Fibroblast of skin of abdomen (primary cell): ENCODE data around the gene TMA7.
A peak's percentile ranks its signal among the peaks of the same experiment; 100 is the strongest.
"Not testable (repeated sequence)": the region's sequence is repeated elsewhere in the genome, so short reads cannot be mapped to it uniquely, and the experiment has no call there.

Experiments
- DNase-seq: peaks from one replicate; pipeline ENCODE4 v3.0.0-alpha.2; 2013

TMA7 gene

DNA sequence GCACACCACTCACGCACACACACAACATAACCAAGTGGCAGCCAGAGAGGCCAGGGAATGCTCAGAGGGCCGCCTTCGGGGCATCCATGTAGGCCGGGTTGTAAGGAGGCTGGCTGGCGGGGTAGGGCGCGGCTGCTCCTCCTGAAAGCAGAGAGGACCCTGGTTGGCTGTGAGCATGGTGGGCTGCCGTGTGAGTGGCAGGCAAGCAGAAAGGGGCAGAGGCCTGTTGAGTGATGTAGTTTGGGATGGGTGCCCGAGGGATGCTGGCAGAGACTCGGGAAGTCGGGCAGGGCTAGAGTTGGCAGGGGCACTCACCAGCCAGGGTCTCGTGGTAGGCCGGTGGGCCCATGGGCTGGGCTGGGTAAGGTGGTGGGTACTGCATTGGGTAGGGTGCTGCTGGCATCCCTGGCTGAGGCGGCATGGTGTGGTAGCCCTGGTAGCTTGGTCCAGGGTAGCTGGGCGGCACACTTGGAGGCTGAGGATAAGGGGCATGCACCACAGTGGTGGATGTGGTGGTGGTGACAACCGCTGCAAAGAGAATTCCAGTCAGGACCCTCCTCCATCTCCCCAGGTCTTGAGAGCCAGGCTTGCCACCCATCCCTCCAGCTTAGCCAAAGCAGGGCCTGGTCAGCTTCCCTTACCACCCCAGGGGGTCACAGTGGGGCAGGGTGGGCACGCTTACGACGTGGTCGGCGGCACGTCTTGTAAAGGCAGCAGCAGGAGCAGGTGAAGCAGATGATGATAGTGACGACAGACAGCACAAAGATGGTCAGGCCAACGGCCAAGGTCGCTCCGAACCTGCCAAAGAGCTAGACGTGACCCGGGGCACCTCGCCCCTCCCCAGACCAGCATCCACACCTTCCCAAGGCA is 29.2 kb downstream of the TMA7 start:
- DNase-seq: no peak

DNA sequence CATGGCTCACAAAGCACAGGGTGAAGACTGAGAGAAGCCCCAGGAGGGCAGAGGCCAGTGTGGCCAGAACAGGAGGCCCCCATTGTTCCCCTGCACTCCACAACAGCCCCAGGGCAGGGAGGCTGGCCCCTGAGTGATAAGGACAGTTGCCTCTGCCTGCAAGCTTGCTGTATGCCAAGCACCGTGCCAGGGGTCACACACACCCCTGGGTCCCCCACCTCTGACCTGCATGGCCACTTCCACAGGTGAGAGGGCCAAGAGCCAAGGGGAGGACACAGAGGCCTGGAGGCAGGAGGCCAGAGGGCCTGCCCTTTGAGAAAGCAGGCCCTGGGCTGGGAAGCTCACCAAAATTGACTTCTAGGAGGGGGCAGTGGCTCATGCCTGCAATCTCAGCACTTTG is 30.2 kb downstream of the TMA7 start:
- no peak for DNase-seq

DNA sequence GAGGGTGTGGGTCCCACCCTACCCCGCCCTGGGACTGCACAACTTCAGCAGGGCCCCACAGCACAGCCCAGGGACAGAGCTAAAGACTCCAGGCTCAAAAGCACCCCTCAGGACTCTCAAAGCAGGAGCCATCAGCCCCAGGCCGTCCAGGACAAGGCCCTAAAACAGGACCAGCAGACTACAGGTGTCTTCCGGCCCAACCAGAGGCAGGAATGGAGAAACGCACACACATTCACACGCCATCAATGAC is 32.5 kb downstream of the TMA7 start:
- DNase-seq: no peak

DNA sequence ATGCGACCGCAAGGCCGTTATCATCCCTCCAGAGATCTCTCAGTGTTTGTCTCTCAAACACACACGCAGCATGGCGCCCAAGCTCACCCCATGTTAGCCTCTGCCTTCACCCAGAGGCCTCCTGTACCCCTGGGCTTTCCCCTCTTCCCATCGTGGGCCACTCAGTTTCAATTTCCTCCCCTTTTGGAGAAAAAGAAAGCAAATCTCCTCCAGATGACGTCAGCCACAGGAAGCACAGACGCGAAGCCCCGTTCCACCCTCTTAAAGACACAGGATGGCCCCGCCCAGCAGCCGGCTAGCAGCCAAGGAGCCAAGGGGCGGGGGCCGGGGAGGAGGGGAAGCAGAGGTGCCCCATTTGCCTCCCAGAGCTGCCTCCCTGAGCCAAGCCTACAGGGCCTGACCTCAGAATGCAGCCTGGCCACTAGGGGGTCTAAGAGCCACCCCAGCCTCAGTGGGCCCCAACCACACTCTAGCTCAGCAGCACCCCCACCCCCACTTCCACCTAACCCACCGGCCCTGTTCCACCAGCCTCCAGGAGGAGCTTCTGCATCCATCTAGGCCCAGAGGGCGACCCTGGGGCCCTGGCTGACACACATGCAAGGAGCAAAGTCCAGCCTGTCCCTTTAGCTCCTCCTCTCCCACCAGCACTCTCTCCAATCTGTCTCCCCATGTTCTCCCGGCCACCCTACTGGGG is 33.0 kb downstream of the TMA7 start:
- peak; percentile 91 for DNase-seq

DNA sequence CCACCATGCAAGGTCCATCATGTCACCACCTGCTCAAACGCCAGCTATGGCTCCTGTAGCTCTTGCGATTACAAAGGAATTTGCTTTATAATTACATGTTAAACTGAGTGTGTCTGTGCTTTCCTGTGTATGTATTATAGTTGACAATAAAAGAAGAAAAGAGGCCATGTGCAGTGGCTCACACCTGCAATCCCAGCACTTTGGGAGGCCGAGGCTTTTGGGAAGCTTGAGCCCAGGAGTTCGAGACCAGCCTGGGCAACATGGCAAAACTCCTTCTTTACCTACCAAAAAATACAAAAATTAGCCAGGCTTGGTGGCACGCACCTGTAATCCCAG is 33.5 kb downstream of the TMA7 start:
- DNase-seq: no peak

DNA sequence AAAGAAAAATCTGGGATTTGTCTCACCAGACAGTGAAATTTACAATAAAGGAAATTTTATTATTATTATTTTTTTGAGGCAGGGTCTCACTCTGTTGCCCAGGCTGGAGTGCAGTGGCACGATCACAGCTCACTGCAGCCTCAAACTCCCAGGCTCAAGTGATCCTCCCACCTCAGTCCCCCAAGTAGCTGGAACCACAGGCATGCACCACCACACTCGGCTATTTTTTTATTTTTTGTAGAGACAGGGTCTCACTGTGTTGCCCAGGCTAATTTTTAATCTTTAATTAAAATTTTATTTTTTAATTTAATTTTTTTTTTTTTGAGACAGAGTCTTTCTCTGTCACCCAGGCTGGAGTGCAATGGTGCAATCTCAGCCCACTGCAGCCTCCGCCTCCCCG is 34.0 kb downstream of the TMA7 start:
- not testable (repeated sequence) for DNase-seq

DNA sequence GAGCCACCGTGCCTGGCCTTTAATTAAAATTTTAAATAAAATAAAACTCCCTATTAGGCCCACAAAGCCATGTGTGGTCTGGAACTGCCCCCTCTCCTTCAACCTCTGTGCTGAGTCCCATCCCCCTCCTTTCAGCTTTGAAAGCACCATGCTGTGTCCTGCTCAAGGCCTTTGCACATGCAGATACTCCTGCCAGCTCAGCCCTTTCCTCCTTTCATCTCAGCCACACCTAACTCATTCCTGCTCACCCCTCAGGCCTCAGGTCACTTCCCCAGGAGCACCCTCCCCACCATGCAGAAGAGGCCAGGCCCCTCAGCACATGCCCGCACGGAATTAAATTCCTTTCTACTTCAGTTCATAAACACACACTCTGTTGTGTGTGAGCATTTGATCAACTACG is 34.6 kb downstream of the TMA7 start:
- DNase-seq: no peak

DNA sequence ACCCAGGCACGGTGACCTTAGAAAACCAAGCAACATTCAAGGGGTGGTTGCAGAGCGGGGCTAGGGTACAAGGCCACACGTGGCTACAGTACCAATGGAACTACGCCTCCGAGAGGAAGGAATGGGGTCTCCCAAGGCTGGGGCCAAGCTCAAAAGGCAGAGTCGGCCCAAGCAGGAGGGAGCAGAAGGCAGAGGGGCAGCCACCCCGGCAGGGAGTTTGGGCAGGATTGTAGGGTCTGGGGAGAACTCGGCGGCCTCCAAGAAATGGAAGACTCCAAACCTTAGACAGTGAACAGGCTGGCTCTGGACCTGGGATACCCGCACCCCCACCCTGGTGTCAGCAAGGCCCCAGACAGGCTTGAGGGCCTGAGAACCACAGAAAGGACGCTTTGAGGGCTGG is 35.1 kb downstream of the TMA7 start:
- no peak for DNase-seq

DNA sequence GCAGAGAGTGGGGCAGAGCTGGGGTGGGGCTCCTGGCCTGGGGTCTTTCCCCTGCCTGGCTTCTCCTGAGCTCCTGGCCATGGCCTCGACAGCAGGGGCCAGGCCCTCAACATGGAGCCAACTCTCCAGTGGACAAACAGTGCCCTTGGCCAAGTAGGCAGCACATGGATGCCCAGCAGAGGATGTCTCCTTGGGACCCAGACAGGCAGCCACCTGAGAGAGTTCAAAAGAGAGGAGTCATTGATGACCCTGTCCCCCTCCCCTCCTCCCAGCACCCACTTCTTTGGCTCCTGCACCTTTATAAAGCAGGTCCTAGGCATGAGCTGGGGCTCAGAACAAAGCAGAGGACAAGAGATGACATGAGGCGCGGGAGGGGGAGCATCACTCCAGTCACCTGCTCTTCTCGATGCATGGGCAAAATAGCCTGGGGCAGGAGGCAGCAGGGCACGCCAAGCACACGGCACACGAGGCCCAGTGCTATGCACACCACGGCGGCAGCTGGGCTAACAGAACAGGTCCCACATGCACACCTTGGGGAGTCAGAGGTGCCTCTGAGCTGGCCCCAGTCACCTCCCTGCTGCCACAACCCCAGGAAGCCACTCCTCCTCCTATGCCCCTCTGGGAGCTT is 36.5 kb downstream of the TMA7 start:
- DNase-seq: no peak

DNA sequence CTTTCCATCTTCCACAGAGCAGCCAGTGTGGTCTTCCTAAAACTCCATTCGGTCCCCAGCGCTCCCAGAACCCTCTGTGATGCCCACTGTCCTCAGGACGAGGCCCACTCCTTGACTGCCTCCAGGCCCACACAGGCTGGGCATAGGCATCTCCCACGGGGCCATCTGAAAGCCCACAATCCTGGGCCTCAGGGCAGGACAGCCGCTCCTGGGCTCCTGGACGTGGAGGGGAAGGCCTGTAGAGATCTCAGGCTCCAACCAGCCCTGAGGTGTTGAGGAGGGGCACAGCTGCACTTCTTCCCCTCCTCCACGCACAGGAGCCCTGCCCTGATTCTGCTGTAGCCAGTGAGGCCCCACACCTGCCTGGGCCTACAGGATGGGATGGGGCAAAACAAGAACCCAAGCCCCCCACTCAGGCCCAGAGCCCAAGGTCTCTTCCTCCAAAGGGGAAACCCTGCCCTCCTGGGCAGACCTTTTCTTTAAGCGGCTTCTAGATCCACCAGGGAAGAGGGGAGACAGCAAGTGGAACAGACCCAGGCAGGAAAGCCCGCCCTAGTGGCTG is 38.0 kb downstream of the TMA7 start:
- no peak for DNase-seq

DNA sequence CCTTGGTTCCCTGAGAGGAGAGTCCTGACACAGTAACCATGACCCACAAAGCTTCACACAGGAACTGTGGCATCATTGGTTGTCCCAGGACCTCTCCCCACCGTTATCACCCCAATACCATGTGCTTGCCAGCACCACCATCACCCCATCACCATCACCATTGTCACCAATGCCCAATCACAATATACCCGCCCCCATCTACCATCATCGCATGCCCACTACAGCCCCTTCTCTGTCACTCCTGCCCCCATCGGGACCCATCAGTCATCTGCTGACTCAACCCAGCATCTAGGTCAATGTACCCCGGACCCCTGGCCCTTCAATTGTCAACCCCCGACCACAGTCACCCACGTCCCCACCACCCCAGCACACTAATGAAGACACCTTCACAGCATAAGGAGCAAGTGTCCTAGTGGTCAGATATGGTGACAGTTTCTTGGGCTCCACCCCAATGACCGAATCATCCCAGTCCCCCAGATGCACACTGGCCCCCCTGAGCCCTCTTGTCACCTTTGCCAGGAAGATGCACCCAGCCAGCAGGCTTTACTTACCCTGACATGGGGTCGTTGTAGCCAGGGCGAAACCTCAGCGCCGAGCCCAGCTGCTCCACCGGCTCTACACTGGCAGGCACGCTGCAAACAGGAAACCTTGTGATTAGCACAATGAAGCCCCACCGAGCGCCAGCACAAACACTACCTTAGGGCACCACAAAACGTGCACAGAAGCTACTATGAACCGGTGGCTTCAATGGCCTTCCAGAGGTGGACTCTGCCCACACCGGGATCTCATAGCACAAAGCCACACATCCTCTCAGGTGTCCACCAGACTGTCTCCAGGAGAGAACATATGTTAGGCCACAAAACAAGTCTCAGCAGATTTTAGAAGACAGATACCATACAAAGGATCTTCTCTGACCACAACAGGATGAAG is 38.8 kb downstream of the TMA7 start:
- no peak for DNase-seq

DNA sequence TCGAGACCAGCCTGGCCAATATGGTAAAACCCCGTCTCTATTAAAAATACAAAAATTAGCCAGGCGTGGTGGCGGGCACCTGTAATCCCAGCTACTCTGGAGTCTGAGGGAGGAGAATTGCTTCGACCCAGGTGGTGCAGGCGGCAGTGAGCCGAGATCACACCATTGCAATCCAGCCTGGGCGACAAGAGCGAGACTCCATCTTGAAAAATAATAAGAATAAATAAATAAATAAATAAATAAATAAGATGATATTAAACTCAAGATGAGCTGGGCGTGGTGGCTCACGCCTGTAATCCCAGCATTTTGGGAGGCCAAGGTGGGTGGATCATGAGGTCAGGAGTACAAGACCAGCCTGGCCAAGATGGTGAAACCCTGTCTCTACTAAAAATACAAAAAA is 40.8 kb downstream of the TMA7 start:
- DNase-seq: not testable (repeated sequence)

DNA sequence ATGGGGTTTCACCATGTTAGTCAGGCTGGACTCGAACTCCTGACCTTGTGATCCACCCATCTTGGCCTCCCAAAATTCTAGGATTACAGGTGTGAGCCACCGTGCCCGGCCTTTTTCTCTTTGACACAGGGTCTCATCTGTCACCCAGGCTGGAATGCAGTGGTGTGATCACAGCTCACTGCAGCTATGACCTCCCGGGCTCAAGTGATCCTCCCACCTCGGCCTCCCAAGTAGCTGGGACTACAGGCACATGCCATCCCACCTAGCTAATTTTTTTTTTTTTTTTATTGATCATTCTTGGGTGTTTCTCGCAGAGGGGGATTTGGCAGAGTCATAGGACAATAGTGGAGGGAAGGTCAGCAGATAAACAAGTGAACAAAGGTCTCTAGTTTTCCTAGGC is 42.8 kb downstream of the TMA7 start:
- not testable (repeated sequence) for DNase-seq

DNA sequence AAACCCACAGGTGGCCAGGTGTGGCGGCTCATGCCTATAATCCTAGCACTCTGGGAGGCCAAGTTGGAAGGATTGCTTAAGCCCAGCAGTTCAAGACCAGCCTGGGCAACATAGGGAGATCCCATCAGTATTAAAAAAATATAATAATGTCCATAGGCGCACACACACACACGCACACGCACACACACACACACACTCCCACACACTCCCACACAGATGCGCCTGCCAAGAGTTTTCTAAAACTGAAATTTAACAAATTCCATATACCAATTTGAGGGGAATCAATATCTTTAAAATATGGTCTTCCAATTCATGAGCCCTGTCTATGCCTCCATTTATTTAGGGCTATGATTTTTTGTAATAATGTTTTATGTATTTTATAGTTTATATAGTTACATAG is 46.9 kb downstream of the TMA7 start:
- no peak for DNase-seq

DNA sequence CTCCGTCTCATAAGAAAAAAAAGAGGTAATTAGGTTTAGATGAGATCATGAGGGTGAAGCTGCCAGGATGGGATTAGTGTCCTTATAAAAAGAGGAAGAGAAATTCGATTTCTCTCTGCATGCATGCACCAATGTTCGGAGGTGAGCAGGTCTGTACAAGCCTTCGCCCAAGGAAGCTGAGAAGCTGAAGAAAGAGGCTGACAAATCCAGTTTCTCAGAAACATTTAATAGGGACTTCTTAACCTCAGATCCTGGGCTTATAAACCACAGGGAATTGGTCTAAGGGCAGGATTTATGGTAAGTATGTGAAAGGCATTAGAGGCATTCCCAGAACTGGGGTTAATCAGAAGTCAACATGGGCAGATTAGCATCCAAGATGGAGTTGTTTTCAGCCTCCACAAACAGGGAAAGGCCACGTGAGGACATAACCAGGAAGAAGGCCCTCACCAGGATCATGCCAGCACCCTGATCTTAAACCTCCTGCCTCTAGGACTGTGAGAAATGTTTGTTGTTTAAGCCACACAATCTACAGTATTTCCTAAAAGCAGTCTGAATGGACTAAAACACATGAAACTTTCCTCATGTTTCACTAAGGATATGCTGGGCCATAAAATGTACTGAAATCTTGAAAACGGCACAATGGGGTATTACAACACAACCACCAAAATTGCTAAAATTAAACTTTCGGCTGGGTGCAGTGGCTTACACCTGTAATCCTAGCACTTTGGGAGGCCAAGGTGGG is 52.6 kb downstream of the TMA7 start:
- DNase-seq: peak; percentile 35

DNA sequence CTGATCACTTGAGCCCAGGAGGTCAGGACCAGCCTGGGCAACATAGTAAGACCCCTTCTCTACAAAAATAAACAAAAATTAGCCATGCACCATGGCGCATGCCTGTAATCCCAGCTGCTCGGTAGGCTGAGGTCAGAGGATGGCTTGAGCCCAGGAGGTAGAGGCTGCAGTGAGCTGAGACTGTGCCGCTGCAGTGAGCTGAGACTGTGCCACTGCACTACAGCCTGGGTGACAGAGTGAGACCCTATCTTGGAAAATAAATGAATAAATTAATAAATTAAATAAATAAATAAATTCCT is 53.1 kb downstream of the TMA7 start:
- no peak for DNase-seq
